Measurements from ENCODE around the gene PPP1R8.
A peak's percentile ranks its signal among the peaks of the same experiment; 100 is the strongest.
"Not testable (repeated sequence)": the region's sequence is repeated elsewhere in the genome, so short reads cannot be mapped to it uniquely, and the experiment has no call there.

PPP1R8 gene

DNA sequence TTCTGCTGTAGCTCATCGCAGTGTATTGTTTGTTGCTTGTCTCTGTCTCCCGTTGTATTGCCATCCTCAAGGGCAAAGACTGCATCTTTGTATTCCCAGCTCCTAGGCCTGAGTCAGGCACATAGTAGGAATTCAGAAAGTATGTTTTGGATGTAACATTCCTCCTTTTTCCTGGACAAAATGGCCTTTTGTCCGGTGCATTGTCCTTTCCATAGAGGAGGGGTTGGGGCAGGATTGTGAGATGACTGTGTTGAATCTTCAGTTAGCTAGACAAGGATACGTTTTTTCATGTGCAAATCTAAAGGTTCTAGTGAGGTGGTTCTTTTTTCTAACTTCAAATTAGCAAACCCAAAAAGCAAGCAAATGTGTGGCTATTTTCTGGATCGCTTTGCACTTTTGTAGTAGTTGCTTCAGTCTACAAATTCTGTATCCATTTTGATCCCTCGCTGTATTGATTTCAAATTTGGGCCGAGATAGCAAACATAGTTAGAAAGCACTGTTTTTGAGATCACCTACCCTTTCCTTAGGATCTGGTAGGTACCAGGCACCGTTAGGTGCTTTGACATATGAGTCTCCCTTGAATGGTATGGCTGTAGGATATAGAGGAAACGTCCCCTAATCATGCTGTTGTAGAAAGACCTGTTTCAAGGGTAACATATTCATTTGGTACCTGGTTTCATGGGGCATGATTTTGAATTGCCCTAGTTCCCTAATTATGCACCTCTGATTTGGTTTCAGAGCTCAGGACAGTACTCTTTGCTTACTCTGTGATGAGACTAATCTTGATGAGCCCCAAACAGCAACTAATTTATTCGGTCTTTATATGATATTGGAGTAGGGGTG, 1.2 kb downstream of the PPP1R8 start:
- no peak for DNase-seq (ENCODE audit: low read depth in 4 of 4, low spot score in 1 of 4)

GRCh38 chr1:27832762-27833161, 2.2 kb downstream of the PPP1R8 start:
- no peak for DNase-seq (ENCODE audit: low read depth in 4 of 4, low spot score in 1 of 4)

DNA sequence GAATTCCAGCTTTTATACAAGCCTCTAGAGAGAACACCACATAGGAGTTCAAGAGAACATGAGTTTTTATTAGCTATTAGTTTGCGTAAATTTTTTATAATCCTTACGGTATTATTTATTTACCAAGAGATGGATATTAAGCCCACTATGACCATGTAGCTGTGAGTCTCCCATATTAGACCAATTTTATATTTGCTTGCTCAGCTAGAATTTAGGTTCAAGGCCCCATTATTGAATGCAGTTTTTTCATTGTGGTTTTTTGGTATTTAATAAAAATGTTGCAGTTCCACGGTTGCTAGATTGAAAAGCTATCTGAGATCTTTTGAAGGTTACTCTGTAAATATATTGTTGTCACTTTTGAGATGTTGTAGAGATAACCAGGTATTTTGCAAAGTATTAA, 2.9 kb downstream of the PPP1R8 start:
- no peak for DNase-seq (ENCODE audit: low read depth in 4 of 4, low spot score in 1 of 4)

- no peak for DNase-seq (ENCODE audit: low read depth in 4 of 4, low spot score in 1 of 4)
These were observed 4.5 kb downstream of the PPP1R8 start for GRCh38 chr1:27835046-27835445.

GRCh38 chr1:27835501-27835900, 4.9 kb downstream of the PPP1R8 start:
- DNase-seq (ENCODE audit: low read depth in 4 of 4, low spot score in 1 of 4): no peak

DNA sequence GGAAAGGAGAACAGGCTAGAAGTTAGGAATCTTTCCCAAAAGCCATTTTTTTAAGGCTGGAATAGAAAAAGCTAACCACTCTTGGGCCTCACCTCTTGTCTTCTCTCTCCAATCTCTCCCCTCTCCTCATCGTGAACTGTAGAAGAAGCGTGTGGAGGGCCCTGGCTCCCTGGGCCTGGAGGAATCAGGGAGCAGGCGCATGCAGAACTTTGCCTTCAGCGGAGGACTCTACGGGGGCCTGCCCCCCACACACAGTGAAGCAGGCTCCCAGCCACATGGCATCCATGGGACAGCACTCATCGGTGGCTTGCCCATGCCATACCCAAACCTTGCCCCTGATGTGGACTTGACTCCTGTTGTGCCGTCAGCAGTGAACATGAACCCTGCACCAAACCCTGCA, 19.4 kb downstream of the PPP1R8 start:
- no peak for DNase-seq (ENCODE audit: low read depth in 4 of 4, low spot score in 1 of 4)

GRCh38 chr1:27855085-27855484, 24.5 kb downstream of the PPP1R8 start:
- no peak for DNase-seq (ENCODE audit: low read depth in 4 of 4, low spot score in 1 of 4)

DNA sequence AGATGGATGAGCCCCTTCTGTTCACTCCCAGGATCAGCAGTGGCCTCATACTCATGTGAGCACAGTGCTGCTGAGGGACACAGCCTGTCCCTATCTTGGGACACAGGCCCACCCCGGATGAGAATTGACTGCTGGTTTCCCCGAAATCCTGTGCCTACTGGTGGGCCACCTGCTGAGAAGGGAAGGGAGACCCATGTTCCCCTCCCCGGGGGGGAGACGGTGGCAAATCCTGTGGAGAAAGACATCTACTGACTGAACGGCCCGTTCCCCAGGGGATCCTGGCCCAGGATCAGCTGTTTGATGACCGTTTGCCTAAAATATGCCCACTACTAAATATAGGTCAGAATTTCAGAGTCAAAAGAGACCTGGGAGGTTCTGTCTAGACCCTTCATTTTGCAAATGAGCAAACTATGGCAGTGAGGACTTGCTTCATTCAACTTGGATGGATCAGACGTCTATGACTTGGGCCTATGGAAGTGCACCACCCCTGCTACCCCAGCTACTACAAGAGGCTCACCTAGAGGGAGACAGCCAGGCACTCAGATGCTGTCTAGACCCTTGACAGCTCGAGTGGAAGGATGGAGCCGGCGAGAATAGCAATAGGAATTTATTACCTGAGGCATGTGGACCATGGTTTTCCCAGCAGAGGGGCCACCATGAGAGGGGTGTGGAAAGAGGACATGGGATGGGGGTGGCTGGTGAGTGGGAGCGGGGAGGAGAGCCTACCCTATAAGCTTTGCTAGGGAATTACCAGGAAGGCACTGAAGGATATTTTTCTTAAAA, 26.2 kb downstream of the PPP1R8 start:
- no peak for DNase-seq (ENCODE audit: low read depth in 4 of 4, low spot score in 1 of 4)

DNA sequence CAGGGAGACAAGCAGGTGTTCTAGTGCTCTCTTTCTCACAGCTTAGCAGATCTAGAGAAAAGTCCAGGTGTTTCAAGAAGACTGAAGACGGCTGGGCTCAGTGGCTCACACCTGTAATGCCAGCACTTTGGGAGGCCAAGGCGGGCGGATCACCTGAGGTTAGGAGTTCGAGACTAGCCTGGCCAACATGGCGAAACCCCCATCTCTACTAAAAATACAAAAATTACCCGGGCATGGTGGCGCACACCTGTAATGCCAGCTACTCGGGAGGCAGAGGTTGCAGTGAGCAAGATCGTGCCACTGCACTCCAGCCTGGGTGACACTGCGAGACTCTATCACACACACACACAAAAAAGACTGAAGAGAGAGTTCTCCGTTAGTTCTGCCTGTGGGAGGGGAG, 27.0 kb downstream of the PPP1R8 start:
- not testable (repeated sequence) for DNase-seq (ENCODE audit: low read depth in 4 of 4, low spot score in 1 of 4)

GRCh38 chr1:27858072-27858948, 27.7 kb downstream of the PPP1R8 start:
- DNase-seq (ENCODE audit: low read depth in 4 of 4, low spot score in 1 of 4): peak; percentile 73 to 78 (median 74)

DNA sequence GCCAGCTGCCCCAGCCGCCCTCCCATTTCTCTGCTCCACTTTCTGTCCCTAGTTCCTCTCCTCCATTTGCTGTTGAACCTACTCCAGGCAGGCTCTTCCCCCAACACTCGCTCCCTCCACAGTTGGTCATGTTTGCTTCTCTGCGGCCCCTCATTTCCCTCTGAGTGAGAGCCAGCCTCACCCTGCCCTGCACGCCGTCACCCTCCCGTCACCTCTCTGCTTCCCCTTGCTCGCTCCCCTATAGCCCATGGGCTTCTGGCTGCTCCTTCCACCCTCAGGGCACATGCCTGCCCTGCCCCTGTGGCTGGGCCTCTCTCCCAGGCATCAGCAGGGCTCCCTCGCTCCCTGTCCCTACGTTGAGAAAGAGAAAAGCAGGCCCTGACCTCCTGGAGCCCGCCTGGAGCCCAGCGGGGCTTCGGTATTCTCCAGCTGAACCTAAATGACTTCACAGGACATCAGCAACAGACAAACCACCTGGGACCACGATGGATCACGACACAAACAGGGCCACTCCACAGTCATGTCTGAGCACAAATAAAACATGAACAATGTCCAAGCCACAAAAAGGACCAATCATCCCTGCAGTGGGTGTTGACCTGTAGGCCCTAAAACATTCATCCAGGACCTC, 28.5 kb downstream of the PPP1R8 start:
- DNase-seq (ENCODE audit: low read depth in 4 of 4, low spot score in 1 of 4): no peak

GRCh38 chr1:27861436-27861835, 30.9 kb downstream of the PPP1R8 start:
- DNase-seq (ENCODE audit: low read depth in 4 of 4, low spot score in 1 of 4): no peak

DNA sequence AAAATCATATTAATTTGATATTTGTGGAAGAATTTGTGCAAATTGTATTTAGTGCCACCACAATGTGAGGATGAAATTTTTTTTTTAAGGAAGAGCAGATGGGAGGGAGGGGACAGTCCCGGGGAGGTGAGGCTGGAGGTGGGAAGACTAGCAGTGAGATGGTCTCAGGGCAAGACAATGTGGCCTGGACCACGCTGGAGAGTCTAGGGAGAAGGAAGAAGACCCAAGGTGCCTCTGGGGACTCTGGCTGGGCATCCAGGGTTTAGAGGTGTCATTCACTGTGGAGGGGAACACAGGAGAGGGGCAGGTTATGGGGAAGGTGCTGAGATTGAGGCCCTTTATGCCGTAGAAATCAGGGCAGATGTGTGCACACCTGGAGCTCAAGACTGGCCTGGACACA, 31.4 kb downstream of the PPP1R8 start:
- no peak for DNase-seq (ENCODE audit: low read depth in 4 of 4, low spot score in 1 of 4)

DNA sequence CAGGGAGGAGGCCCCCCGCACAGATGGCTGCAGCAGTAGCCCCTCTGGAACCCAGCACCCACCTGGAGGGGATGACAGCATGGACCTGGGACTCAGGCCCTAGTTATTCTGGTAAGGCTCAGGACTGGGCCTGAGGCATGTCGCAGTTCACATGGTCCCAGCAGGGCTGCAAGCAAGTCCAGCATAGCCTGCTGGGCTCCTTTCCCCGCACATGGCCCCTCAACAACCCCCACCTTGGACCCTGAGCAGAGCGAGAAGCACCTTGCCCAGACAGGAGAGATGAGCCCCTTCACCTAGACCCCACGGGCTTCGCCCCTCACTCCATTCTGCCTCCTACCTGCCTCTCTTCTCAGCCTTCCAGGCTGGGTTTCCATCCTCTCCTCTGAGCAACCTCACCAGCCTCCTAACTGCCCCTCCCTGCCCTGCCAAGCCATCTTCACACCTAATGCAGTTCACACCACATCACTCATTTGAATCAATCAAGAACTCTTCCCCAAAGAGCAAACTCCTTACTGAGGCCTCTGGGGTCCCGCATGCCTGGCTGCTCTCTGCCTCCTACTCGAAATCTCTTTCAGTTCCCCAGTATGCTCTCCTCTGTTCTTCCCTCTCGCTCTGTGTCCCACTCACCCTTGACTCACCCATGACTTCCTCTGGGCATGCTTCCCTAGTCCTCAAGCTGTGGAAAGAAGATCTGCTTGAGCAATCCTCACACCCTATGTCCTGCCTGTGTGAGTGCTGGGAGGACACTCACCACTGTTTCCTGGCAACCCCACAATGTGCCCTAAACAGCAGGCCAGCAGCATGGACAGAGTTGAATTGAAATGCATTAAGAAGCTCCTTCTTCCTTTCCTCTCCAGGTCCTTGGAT, 32.3 kb downstream of the PPP1R8 start:
- DNase-seq (ENCODE audit: low read depth in 4 of 4, low spot score in 1 of 4): no peak

- DNase-seq (ENCODE audit: low read depth in 4 of 4, low spot score in 1 of 4): no peak
These were observed 32.9 kb downstream of the PPP1R8 start for GRCh38 chr1:27863538-27863915.

- peak in 2 of 4 experiments; percentile 20 to 37 for DNase-seq (ENCODE audit: low read depth in 4 of 4, low spot score in 1 of 4)
These were observed 33.8 kb downstream of the PPP1R8 start for GRCh38 chr1:27864264-27864895.

DNA sequence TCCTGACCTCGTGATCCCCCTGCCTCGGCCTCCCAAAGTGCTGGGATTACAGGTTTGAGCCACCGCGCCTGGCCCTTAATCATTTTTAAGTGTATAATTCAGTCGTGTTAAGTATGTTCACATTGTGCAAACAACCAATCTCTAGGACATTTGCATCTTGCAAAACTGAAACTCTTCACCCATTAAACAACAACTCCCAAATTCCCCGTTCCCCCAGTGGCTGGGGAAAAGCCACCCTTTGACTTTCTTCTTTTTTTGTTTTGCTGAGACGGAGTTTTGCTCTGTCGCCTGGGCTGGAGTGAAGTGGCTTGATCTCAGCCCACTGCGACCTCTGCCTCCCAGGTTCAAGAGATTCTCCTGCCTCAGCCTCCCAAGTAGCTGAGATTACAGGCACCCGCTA, 35.2 kb downstream of the PPP1R8 start:
- no peak for DNase-seq (ENCODE audit: low read depth in 4 of 4, low spot score in 1 of 4)

DNA sequence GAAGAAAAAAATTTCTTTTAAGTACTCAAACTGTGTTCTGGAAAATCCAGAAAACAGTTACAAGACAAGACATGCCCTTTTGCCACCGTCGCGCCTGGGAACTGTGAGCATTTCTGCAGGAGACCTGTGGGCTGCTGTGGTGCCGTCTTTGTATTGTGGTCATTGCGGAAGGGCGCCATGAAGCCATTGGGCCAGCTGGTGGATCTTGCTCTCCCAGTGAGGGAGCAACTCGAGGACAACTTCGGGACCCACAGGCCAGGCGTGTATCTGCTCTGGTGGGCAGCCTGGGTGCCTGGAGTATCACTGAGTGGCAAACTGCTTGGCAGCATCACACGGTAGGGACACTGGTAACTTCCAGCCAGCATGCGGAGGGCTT, 38.0 kb downstream of the PPP1R8 start:
- no peak for DNase-seq (ENCODE audit: low read depth in 4 of 4, low spot score in 1 of 4)

- DNase-seq (ENCODE audit: low read depth in 4 of 4, low spot score in 1 of 4): peak in 2 of 4 experiments; percentile 25 to 36
These were observed 38.5 kb downstream of the PPP1R8 start for GRCh38 chr1:27868932-27869718.

Measured in stimulated activated CD4-positive, alpha-beta T cell treated with anti-CD3 and anti-CD28 coated beads, Interleukin-1b, Interleukin-23, amount 100 ng/mL, for 24 hours (primary cell).